Measurements from ENCODE around the gene ANKRD1. TPM values are rescaled to one million over a fixed set of nuclear protein-coding genes. Genes with fewer than 3 reads are reported as not detected.

Gene ANKRD1
- total and polyA plus RNA-seq, 2 donors (not counting 3 experiments of a cell fraction or from before 2014, with no cell fraction given): 593 to 664 TPM

DNA sequence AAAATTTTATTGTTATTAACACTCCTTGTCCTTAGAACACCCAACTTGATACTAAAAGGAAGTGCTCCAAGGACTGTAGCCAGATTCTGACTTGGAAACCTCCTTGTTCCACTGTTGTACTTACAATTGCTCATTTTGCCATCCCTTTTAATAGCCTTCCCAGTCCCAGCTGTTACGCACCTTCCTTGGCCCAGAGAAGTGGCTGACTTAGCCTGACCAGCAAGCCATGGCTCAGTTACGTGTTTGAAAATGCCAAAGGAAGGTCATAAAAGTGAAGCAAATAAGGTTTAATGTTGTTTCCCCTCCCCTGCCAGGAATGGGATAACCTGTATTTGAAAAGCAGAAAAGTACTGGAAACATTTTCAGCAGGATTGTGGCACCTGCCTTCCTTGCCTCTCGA, 3.7 kb upstream of the ANKRD1 start:
- FAIRE-seq (no peak), DNase-seq (ENCODE audit: low read depth, low spot score) (no peak)
- no peak overlapping the region for H3K4me2 ChIP-seq (ENCODE audit: insufficient read depth, low read length)
- no peaks in the 10 kb centered on the region for H3K9me3 ChIP-seq (replicated peaks; ENCODE audit: control insufficient read depth, insufficient read depth, low read length)
- TF ChIP-seq POLR2A (IDR thresholded peaks at IDR 0.05; ENCODE audit: low read depth, low read length) (no peak), GATA2 (IDR thresholded peaks at IDR 0.05; ENCODE audit: insufficient read depth, insufficient read length, low read depth, low read length) (no peak), JUN (IDR thresholded peaks at IDR 0.05; ENCODE audit: borderline replicate concordance, insufficient read depth, insufficient read length, low read depth) (no peak), EZH2 (IDR thresholded peaks at IDR 0.05; ENCODE audit: borderline replicate concordance, low read depth, low read length, severe bottlenecking) (no peak), MYC (IDR thresholded peaks at IDR 0.05; ENCODE audit: low read depth, low read length) (no peak), FOS (IDR thresholded peaks at IDR 0.05; ENCODE audit: borderline replicate concordance, insufficient read depth, low read length) (no peak), POLR2AphosphoS5 (IDR thresholded peaks at IDR 0.05; ENCODE audit: insufficient read depth, low read depth, low read length) (no peak)
- TF ChIP-seq, protein P1, sequence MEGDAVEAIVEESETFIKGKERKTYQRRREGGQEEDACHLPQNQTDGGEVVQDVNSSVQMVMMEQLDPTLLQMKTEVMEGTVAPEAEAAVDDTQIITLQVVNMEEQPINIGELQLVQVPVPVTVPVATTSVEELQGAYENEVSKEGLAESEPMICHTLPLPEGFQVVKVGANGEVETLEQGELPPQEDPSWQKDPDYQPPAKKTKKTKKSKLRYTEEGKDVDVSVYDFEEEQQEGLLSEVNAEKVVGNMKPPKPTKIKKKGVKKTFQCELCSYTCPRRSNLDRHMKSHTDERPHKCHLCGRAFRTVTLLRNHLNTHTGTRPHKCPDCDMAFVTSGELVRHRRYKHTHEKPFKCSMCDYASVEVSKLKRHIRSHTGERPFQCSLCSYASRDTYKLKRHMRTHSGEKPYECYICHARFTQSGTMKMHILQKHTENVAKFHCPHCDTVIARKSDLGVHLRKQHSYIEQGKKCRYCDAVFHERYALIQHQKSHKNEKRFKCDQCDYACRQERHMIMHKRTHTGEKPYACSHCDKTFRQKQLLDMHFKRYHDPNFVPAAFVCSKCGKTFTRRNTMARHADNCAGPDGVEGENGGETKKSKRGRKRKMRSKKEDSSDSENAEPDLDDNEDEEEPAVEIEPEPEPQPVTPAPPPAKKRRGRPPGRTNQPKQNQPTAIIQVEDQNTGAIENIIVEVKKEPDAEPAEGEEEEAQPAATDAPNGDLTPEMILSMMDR (IDR thresholded peaks at IDR 0.05; ENCODE audit: extremely low read depth in 1 of 2, insufficient read depth in 1 of 2, low read depth in 1 of 2, low read length in 2 of 2): no peak
- TF ChIP-seq, protein P2, sequence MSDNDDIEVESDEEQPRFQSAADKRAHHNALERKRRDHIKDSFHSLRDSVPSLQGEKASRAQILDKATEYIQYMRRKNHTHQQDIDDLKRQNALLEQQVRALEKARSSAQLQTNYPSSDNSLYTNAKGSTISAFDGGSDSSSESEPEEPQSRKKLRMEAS (IDR thresholded peaks at IDR 0.05; ENCODE audit: insufficient read depth, insufficient read length): no peak
- H3K4me1 ChIP-seq (ENCODE audit: control insufficient read depth, extremely low read depth, insufficient read depth, low read length): peaks cover 37% of the 10 kb centered on the region
- no TSS peak for BruUV-seq (replicated peaks)
- ChIA-PET CTCF (interaction anchor here (1.5 kb wide), 1 partner anchor 9 kb away, joined by 3 read pairs; no protein-coding TSS in a partner anchor), POLR2A (no interaction called here)
- no peak overlapping the region for H3K4me3 ChIP-seq (replicated peaks in 1 of 3; ENCODE audit: insufficient read depth in 1 of 3, low read depth in 1 of 3, low read length in 3 of 3)
- H4K20me1 ChIP-seq (replicated peaks; ENCODE audit: control insufficient read depth, extremely low read depth, insufficient read depth, low read length): no peaks in the 10 kb centered on the region
- no peak overlapping the region for H3K27ac ChIP-seq (ENCODE audit: insufficient read depth, low read depth, low read length)
- H3K27me3 ChIP-seq (ENCODE audit: control insufficient read depth in 2 of 2, insufficient read depth in 2 of 2, low read length in 2 of 2): no peaks in the 10 kb centered on the region
- peaks cover 0 to 2% of the 10 kb centered on the region in 2 experiments for H3K36me3 ChIP-seq (ENCODE audit: control insufficient read depth in 2 of 2, extremely low read depth in 1 of 2, insufficient read depth in 2 of 2, low read length in 2 of 2)
- H2AFZ ChIP-seq (ENCODE audit: low read depth, low read length): no peak overlapping the region
- peaks cover 15% of the 10 kb centered on the region for H3K79me2 ChIP-seq (ENCODE audit: control insufficient read depth, insufficient read depth, low read length)
- dilution Hi-C loops (cut with MboI; ENCODE audit: extremely low pct_ligation_motif_present, low sequenced_read_pairs) (no loop called here), intact Hi-C loops (cut with micrococcal nuclease) (no loop called here)
- H3K9me1 ChIP-seq (replicated peaks; ENCODE audit: control insufficient read depth, extremely low read depth, insufficient read depth, low read length): no peaks in the 10 kb centered on the region
- H3K9ac ChIP-seq (replicated peaks; ENCODE audit: extremely low read depth, insufficient read depth, low read length): no peak overlapping the region
